Neutrophil (primary cell): ENCODE results near the gene POLD3.

Experiments used
- H3K27ac ChIP-seq: fragments of 200-600 bp; sonication (generic); 2 replicates; pipeline ENCODE4 v1.5.1; 2016; ENCODE audit warnings: mild to moderate bottlenecking, moderate library complexity
- H3K27me3 ChIP-seq: fragments of 200-600 bp; sonication (generic); 2 replicates; pipeline ENCODE4 v1.6.0; 2016; ENCODE audit warnings: mild to moderate bottlenecking
- H3K36me3 ChIP-seq: fragments of 200-600 bp; sonication (generic); 2 replicates; pipeline ENCODE4 v1.5.1; 2017
- H3K4me1 ChIP-seq, 2 experiments: fragments of 200-600 bp in 1 of 2; sonication (generic) in 1 of 2; 1 replicate in 1 of 2; 2 replicates in 1 of 2; pipeline versions ENCODE4 v1.5.1 to v1.6.1; 2013 to 2016; ENCODE audit warnings: low read depth in 1 of 2, low read length in 1 of 2, mild to moderate bottlenecking in 1 of 2, moderate library complexity in 1 of 2; ENCODE audit not compliant: control insufficient read depth in 1 of 2, insufficient read depth in 1 of 2
- H3K4me3 ChIP-seq, 2 experiments: fragments of 200-600 bp in 1 of 2; sonication (generic) in 1 of 2; 1 replicate in 1 of 2; 2 replicates in 1 of 2; pipeline ENCODE4 v1.5.1; 2013 to 2016; ENCODE audit warnings: low read depth in 1 of 2, low read length in 1 of 2, mild to moderate bottlenecking in 1 of 2, moderate library complexity in 1 of 2
- H3K9me3 ChIP-seq: fragments of 200-600 bp; sonication (generic); 2 replicates; pipeline ENCODE4 v1.5.1; 2016
- TF ChIP-seq, protein P1 (sequence below): fragments of 200-600 bp; sonication (generic); IDR thresholded peaks from 2 replicates; pipeline ENCODE4 v1.5.1; 2016; ENCODE audit warnings: antibody characterized with exemption

Gene POLD3

DNA sequence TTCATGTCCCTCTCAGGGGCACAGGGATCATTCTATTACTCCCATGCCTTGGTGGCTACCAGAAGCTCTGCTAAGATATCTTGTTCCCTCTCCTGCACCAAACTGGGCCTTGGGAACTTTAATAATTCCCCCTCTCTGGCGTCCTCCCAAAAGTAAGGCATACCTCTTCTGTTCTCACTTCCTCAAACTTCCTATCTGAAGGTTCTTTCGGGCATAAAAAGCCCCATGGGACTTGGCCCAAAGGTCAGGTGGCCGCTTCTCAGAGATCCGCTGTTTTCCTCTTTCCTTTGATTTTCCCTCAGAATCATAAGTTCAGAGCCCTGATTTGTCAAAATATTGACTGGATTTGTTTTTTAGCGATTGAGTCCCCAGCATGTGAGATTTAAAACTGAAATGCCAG, 13.0 kb downstream of the POLD3 start:
- H3K27ac ChIP-seq: no peak overlapping the region
- H3K9me3 ChIP-seq: no peaks in the 10 kb centered on the region
- no peak overlapping the region for H3K4me3 ChIP-seq
- no peaks in the 10 kb centered on the region for H3K4me1 ChIP-seq
- TF ChIP-seq, protein P1, sequence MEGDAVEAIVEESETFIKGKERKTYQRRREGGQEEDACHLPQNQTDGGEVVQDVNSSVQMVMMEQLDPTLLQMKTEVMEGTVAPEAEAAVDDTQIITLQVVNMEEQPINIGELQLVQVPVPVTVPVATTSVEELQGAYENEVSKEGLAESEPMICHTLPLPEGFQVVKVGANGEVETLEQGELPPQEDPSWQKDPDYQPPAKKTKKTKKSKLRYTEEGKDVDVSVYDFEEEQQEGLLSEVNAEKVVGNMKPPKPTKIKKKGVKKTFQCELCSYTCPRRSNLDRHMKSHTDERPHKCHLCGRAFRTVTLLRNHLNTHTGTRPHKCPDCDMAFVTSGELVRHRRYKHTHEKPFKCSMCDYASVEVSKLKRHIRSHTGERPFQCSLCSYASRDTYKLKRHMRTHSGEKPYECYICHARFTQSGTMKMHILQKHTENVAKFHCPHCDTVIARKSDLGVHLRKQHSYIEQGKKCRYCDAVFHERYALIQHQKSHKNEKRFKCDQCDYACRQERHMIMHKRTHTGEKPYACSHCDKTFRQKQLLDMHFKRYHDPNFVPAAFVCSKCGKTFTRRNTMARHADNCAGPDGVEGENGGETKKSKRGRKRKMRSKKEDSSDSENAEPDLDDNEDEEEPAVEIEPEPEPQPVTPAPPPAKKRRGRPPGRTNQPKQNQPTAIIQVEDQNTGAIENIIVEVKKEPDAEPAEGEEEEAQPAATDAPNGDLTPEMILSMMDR: no peak
- H3K27me3 ChIP-seq: no peaks in the 10 kb centered on the region
- peaks cover 37% of the 10 kb centered on the region for H3K36me3 ChIP-seq

- TF ChIP-seq, protein P1: no peak
- H3K27me3 ChIP-seq: no peaks in the 10 kb centered on the region
- H3K9me3 ChIP-seq: no peaks in the 10 kb centered on the region
- H3K4me1 ChIP-seq: no peaks in the 10 kb centered on the region
- H3K36me3 ChIP-seq: peaks cover 45% of the 10 kb centered on the region
- no peak overlapping the region for H3K27ac ChIP-seq
- no peak overlapping the region for H3K4me3 ChIP-seq
Measured at GRCh38 chr11:74608431-74608830, 16.0 kb downstream of the POLD3 start.

DNA sequence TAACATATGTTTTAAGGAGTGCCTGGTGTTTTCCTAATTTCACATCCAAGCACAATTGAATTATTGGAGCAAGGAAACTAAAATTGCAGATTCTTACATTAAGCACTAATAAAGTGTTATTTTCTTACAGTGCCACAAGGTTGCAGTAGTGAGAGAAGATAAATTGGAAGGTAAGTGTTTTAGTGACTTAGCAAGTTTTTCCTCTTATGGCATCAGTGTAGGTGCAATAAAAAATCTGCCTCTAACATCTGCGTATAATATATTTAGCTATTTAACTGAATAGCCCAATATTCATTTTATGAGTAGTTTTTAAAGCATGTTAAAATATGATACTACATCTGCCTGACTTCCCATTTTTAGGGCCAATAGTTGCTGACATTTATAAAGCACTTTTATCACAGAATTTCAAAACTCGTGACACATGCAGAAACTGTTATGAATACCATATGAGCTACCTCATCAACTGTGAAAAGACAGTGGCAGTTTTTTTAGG, 19.0 kb downstream of the POLD3 start:
- no peaks in the 10 kb centered on the region for H3K9me3 ChIP-seq
- H3K4me1 ChIP-seq: no peaks in the 10 kb centered on the region
- TF ChIP-seq, protein P1: no peak
- H3K27ac ChIP-seq: no peak overlapping the region
- H3K4me3 ChIP-seq: no peak overlapping the region
- peaks cover 43% of the 10 kb centered on the region for H3K36me3 ChIP-seq
- H3K27me3 ChIP-seq: no peaks in the 10 kb centered on the region

DNA sequence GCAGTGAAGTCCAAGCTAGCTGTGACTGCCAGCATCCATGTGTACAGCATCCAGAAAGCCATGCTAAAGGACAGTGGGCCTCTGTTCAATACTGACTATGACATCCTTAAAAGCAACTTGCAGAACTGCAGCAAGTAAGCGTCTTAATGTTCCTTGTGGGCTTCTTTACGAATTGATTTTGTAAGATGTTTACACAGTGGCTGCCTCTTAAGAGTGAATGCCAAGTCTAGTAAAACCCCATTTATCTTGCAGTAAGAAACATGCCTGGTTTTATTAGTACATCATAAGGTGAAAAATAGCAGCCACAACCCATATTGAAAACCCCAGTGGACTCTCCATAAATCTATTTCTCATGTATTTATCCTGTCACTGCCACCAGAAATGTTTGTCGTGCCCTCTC, 20.5 kb downstream of the POLD3 start:
- no peak overlapping the region for H3K4me3 ChIP-seq
- no peaks in the 10 kb centered on the region for H3K9me3 ChIP-seq
- H3K27ac ChIP-seq: no peak overlapping the region
- peaks cover 56% of the 10 kb centered on the region for H3K36me3 ChIP-seq
- no peaks in the 10 kb centered on the region for H3K27me3 ChIP-seq
- TF ChIP-seq, protein P1: no peak
- no peaks in the 10 kb centered on the region for H3K4me1 ChIP-seq

DNA sequence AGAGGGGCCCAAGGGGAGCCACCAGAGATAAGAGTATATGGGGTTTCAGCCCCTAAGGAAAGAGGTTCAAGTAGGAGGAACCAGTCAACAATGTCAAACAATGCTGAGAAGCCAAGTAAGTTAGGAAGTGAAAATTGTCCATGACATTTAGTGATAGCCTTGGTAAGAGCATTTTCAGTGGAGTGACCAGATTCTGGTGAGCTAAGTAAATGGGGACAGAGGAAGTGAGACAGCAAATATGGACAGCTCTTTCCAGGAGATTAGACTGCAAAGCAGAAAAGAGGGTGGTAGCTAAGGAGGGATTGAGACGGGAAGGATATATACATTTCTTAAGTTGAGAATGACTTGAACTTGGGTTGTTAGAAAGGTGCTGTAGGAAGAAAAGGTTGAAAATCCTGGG, 22.9 kb downstream of the POLD3 start:
- H3K4me3 ChIP-seq: no peak overlapping the region
- no peaks in the 10 kb centered on the region for H3K27me3 ChIP-seq
- no peak overlapping the region for H3K27ac ChIP-seq
- TF ChIP-seq, protein P1: no peak
- H3K36me3 ChIP-seq: peaks cover 70% of the 10 kb centered on the region
- no peaks in the 10 kb centered on the region for H3K4me1 ChIP-seq
- no peaks in the 10 kb centered on the region for H3K9me3 ChIP-seq

DNA sequence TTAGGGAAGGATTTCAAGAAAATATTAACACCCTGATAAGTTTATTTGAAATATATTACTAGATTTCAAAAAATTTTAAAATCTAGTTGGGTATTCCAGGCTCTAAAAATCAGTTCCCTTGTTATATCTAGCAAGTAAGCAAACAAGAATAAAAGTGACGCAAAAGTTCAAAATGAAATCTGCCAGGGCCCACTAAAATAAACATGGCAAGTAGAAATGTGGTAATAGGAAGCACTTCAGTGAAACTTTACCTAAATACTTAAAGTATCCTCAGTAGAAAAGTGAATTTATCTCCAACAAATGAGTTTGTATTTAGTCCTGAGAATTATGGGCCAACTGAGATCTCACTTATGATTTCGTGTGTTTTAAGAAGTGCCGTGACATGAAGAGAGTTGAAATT, 23.6 kb downstream of the POLD3 start:
- TF ChIP-seq, protein P1: no peak
- Histone ChIP-seq H3K27ac (no peak overlapping the region), H3K27me3 (no peaks in the 10 kb centered on the region), H3K36me3 (peaks cover 72% of the 10 kb centered on the region), H3K9me3 (no peaks in the 10 kb centered on the region), H3K4me3 (no peak overlapping the region), H3K4me1 (no peaks in the 10 kb centered on the region)
